Adrenal gland (tissue), 5 donors: ENCODE results near the gene LEUTX.

Experiments used
- POLR2A ChIP-seq, 2 donors: fragments of 450-650 bp; IDR thresholded peaks; one replicate each; pipeline ENCODE4 v1.6.1; 2017; ENCODE audit warnings: antibody characterized with exemption in 2 of 2, mild to moderate bottlenecking in 2 of 2, moderate library complexity in 1 of 2
- TF ChIP-seq, protein P1 (sequence below), 6 experiments: fragments of 450-650 bp in 4 of 6; fragments of 200-600 bp in 2 of 6; sonication (generic) in 1 of 6; IDR thresholded peaks; 1 replicate in 5 of 6; 2 replicates in 1 of 6; pipeline versions ENCODE4 v1.5.1 to v1.8.0; 2016 to 2021; ENCODE audit warnings: antibody characterized with exemption in 6 of 6, mild to moderate bottlenecking in 2 of 6, moderate library complexity in 1 of 6
- donor health status: DM: no; HTN: no; CAD: no.

DNA sequence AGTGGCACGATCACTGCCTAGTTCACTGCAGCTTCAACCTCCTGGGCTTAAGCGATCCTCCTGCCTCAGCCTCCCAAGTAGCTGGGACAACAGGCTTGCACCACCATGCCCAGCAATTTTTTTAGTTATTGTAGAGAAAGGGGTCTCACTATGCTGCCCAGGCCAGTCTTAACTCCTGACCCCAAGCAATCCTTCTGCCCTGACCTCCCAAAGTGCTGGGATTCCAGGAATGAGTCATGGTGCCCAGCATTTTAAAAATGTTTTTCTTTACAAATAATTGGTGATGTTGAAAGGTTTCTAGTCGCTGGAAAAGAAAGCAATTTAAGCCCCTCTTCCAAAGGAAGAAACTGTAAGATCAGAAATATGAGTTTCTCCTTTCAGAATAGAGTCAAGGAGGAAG is 35.9 kb downstream of the LEUTX start:
- TF ChIP-seq, protein P1, sequence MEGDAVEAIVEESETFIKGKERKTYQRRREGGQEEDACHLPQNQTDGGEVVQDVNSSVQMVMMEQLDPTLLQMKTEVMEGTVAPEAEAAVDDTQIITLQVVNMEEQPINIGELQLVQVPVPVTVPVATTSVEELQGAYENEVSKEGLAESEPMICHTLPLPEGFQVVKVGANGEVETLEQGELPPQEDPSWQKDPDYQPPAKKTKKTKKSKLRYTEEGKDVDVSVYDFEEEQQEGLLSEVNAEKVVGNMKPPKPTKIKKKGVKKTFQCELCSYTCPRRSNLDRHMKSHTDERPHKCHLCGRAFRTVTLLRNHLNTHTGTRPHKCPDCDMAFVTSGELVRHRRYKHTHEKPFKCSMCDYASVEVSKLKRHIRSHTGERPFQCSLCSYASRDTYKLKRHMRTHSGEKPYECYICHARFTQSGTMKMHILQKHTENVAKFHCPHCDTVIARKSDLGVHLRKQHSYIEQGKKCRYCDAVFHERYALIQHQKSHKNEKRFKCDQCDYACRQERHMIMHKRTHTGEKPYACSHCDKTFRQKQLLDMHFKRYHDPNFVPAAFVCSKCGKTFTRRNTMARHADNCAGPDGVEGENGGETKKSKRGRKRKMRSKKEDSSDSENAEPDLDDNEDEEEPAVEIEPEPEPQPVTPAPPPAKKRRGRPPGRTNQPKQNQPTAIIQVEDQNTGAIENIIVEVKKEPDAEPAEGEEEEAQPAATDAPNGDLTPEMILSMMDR (IDR thresholded peaks at IDR 0.05): no peak
- TF ChIP-seq POLR2A (IDR thresholded peaks at IDR 0.05): no peak
